ENCODE results near the gene SOX10. TPM values are rescaled to one million over a fixed set of nuclear protein-coding genes. Genes with fewer than 3 reads are reported as not detected.

The SOX10 gene
- polyA plus RNA-seq, 1 donor from 2014 or later: not detected

DNA sequence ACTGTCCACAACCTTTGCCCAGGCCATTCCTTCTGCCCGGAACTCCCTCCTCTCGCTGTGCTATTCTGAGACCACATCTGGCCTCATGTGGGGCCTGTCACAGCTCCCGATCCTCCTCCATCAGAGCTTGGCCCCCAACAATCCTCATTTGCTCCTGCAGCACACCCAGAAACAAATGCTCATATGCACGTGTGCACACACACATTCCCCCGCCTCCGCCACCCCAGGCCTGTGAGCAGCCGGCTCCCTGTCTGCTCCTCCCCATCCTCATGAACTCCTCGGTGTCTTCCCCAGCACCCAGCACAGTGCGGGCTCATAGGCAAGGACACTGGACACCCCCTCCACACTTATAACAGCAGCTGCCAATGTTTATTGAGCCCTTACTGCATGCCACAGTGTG, 43.1 kb upstream of the SOX10 start:
- Histone ChIP-seq H3K9me3 (ENCODE audit: low read length) (no peaks in the 10 kb centered on the region), H3K27ac (ENCODE audit: low read length) (no peak overlapping the region), H3K9me2 (ENCODE audit: insufficient read depth, low read length) (no peaks in the 10 kb centered on the region), H3K4me3 (ENCODE audit: low read length) (no peak overlapping the region), H3K27me3 (ENCODE audit: insufficient read depth, low read depth, low read length) (no peaks in the 10 kb centered on the region), H3K9ac (ENCODE audit: low read length) (no peak overlapping the region), H3K4me2 (ENCODE audit: low read length) (no peak overlapping the region), H3K79me2 (replicated peaks; ENCODE audit: insufficient read depth, low read length) (no peaks in the 10 kb centered on the region), H4K20me1 (ENCODE audit: insufficient read depth) (no peaks in the 10 kb centered on the region), H2AFZ (ENCODE audit: low read depth, low read length) (no peak overlapping the region), H3F3A (ENCODE audit: insufficient read depth, low read length, poor library complexity, severe bottlenecking) (no peaks in the 10 kb centered on the region), H3K36me3 (ENCODE audit: insufficient read depth, low read length) (no peaks in the 10 kb centered on the region)
- TF ChIP-seq CTCF (IDR thresholded peaks at IDR 0.05; ENCODE audit: poor library complexity, severe bottlenecking) (no peak), POLR2AphosphoS5 (IDR thresholded peaks at IDR 0.05) (no peak), TAF1 (IDR thresholded peaks at IDR 0.05; ENCODE audit: low read depth) (no peak), RAD21 (conservative IDR thresholded peaks at IDR 0.05) (no peak), EP300 (conservative IDR thresholded peaks at IDR 0.05; ENCODE audit: poor library complexity, severe bottlenecking) (no peak), EZH2 (IDR thresholded peaks at IDR 0.05; ENCODE audit: borderline replicate concordance, insufficient read depth, low read length, poor library complexity, severe bottlenecking) (no peak), MXI1 (conservative IDR thresholded peaks at IDR 0.05; ENCODE audit: poor library complexity, severe bottlenecking) (no peak), REST (IDR thresholded peaks at IDR 0.05; ENCODE audit: borderline replicate concordance) (no peak)

GRCh38 chr22:38026130-38027111, 42.1 kb upstream of the SOX10 start:
- Histone ChIP-seq H3K9ac (ENCODE audit: low read length) (no peak overlapping the region), H2AFZ (ENCODE audit: low read depth, low read length) (no peak overlapping the region), H3K4me2 (ENCODE audit: low read length) (no peak overlapping the region), H3K79me2 (replicated peaks; ENCODE audit: insufficient read depth, low read length) (no peaks in the 10 kb centered on the region), H3K36me3 (ENCODE audit: insufficient read depth, low read length) (no peaks in the 10 kb centered on the region), H3F3A (ENCODE audit: insufficient read depth, low read length, poor library complexity, severe bottlenecking) (no peaks in the 10 kb centered on the region), H3K4me3 (ENCODE audit: low read length) (no peak overlapping the region), H3K27me3 (ENCODE audit: insufficient read depth, low read depth, low read length) (no peaks in the 10 kb centered on the region), H3K9me3 (ENCODE audit: low read length) (no peaks in the 10 kb centered on the region), H3K27ac (ENCODE audit: low read length) (no peak overlapping the region), H4K20me1 (ENCODE audit: insufficient read depth) (no peaks in the 10 kb centered on the region), H3K9me2 (ENCODE audit: insufficient read depth, low read length) (no peaks in the 10 kb centered on the region)
- TF ChIP-seq SMC3 (conservative IDR thresholded peaks at IDR 0.05; ENCODE audit: poor library complexity): no peak
- TF ChIP-seq RAD21 (conservative IDR thresholded peaks at IDR 0.05): no peak
- TF ChIP-seq POLR2AphosphoS5 (IDR thresholded peaks at IDR 0.05): no peak
- no peak for TF ChIP-seq TAF1 (IDR thresholded peaks at IDR 0.05; ENCODE audit: low read depth)
- no peak for TF ChIP-seq EP300 (conservative IDR thresholded peaks at IDR 0.05; ENCODE audit: poor library complexity, severe bottlenecking)
- no peak for TF ChIP-seq EZH2 (IDR thresholded peaks at IDR 0.05; ENCODE audit: borderline replicate concordance, insufficient read depth, low read length, poor library complexity, severe bottlenecking)
- no peak for TF ChIP-seq MXI1 (conservative IDR thresholded peaks at IDR 0.05; ENCODE audit: poor library complexity, severe bottlenecking)
- TF ChIP-seq REST (IDR thresholded peaks at IDR 0.05; ENCODE audit: borderline replicate concordance): no peak

Measured in neural cell (in vitro differentiated cells).